Lower lobe of right lung (tissue), 2 donors: ENCODE measurements around the gene KDM4B. TPM values are rescaled to one million over a fixed set of nuclear protein-coding genes. Genes with fewer than 3 reads are reported as not detected.
"Not testable (repeated sequence)": the region's sequence is repeated elsewhere in the genome, so short reads cannot be mapped to it uniquely, and the experiment has no call there.

Source experiments
- ATAC-seq, 2 donors: fragments of 200-7000 bp; cut with Tn5 transposase; one replicate each; pipeline ENCODE4 v1.9.1; 2020 to 2022; ENCODE audit warnings: mild to moderate bottlenecking in 2 of 2, moderate library complexity in 2 of 2
- DNase-seq: peaks from one replicate; pipeline ENCODE4 v3.0.0-alpha.2; 2020
- H3K27ac ChIP-seq: fragments of 200-600 bp; one replicate; pipeline ENCODE4 v1.8.0; 2022
- H3K27me3 ChIP-seq: fragments of 200-600 bp; one replicate; pipeline ENCODE4 v1.8.0; 2022; ENCODE audit warnings: low read depth
- H3K36me3 ChIP-seq: fragments of 200-600 bp; one replicate; pipeline ENCODE4 v1.8.0; 2022; ENCODE audit warnings: mild to moderate bottlenecking
- H3K4me1 ChIP-seq: fragments of 200-600 bp; one replicate; pipeline ENCODE4 v1.8.0; 2022
- H3K4me3 ChIP-seq: fragments of 200-600 bp; one replicate; pipeline ENCODE4 v1.8.0; 2022; ENCODE audit warnings: mild to moderate bottlenecking
- H3K9me3 ChIP-seq: fragments of 200-600 bp; one replicate; pipeline ENCODE4 v1.8.0; 2022
- CTCF ChIP-seq: fragments of 200-600 bp; IDR thresholded peaks from one replicate; pipeline ENCODE4 v1.8.0; 2022; ENCODE audit warnings: antibody characterized with exemption, mild to moderate bottlenecking
- intact Hi-C: fragments of 100-400 bp; cut with DNase I; formaldehyde crosslinking; loops from one replicate; pipeline ENCODE4 v1.11.0; 2022
- total RNA-seq: library from RNA; stranded (reverse); fragmentation: NEBNext Ultra II Directional; extraction: Animal tissue kit (Norgen Biotek cat#: 25700); gene quantifications from one replicate; pipeline ENCODE4 v1.2.1, GENCODE V29; 2021
- donor health status: DM: no; HTN: yes; CAD: no; lungs with severe emphysema.

The KDM4B gene
- total RNA-seq, 1 donor from 2014 or later = 40.3 TPM

- H3K4me3 ChIP-seq, H3K27me3 ChIP-seq, H3K9me3 ChIP-seq, H3K4me1 ChIP-seq, intact Hi-C loops, H3K27ac ChIP-seq: not testable (repeated sequence)
- peak; percentile 68 for DNase-seq
- H3K36me3 ChIP-seq = peaks cover 21% of the 10 kb centered on the region
- peak; percentile 9 to 20 for ATAC-seq
- TF ChIP-seq CTCF = peak; percentile 62
Measured at GRCh38 chr19:5029596-5029995, 60.7 kb downstream of the KDM4B start.

- Histone ChIP-seq H3K9me3 (no peaks in the 10 kb centered on the region), H3K36me3 (peaks cover 27% of the 10 kb centered on the region), H3K4me1 (peaks cover 7% of the 10 kb centered on the region), H3K27me3 (no peaks in the 10 kb centered on the region), H3K4me3 (no peak overlapping the region), H3K27ac (no peak overlapping the region)
- ATAC-seq (peak; percentile 2 to 6), DNase-seq (no peak)
- intact Hi-C loops = no loop called here
- TF ChIP-seq CTCF = no peak
Measured at GRCh38 chr19:5030136-5030820, 61.4 kb downstream of the KDM4B start.

GRCh38 chr19:5030822-5031221, 61.9 kb downstream of the KDM4B start:
- intact Hi-C loops = no loop called here
- no peaks in the 10 kb centered on the region for H3K9me3 ChIP-seq
- H3K4me3 ChIP-seq = no peak overlapping the region
- H3K36me3 ChIP-seq = peaks cover 28% of the 10 kb centered on the region
- no peak for TF ChIP-seq CTCF
- ATAC-seq (peak; percentile 9 to 11), DNase-seq (no peak)
- H3K27me3 ChIP-seq = no peaks in the 10 kb centered on the region
- H3K4me1 ChIP-seq = peaks cover 7% of the 10 kb centered on the region
- H3K27ac ChIP-seq = no peak overlapping the region

- peak; percentile 95 for TF ChIP-seq CTCF
- no peaks in the 10 kb centered on the region for H3K9me3 ChIP-seq
- H3K4me1 ChIP-seq = peaks cover 11% of the 10 kb centered on the region
- no peak overlapping the region for H3K4me3 ChIP-seq
- no peak overlapping the region for H3K27ac ChIP-seq
- DNase-seq (peak; percentile 83), ATAC-seq (peak; percentile 89 to 91)
- H3K27me3 ChIP-seq = no peaks in the 10 kb centered on the region
- intact Hi-C loops = no loop called here
- H3K36me3 ChIP-seq = peaks cover 30% of the 10 kb centered on the region
Measured at GRCh38 chr19:5031231-5032100, 62.6 kb downstream of the KDM4B start.

GRCh38 chr19:5032101-5032967, 63.4 kb downstream of the KDM4B start:
- Histone ChIP-seq H3K27ac (no peak overlapping the region), H3K36me3 (peaks cover 38% of the 10 kb centered on the region), H3K27me3 (no peaks in the 10 kb centered on the region), H3K4me1 (peaks cover 15% of the 10 kb centered on the region), H3K9me3 (no peaks in the 10 kb centered on the region), H3K4me3 (no peak overlapping the region)
- no peak for DNase-seq
- no peak for TF ChIP-seq CTCF
- no peak for ATAC-seq
- intact Hi-C loops = no loop called here
